Neural cell (in vitro differentiated cells): ENCODE results near the gene NDUFA9. TPM values are rescaled to one million over a fixed set of nuclear protein-coding genes. Genes with fewer than 3 reads are reported as not detected.

Experiments used
- H2AFZ ChIP-seq: fragments of 200-600, 300-800 bp; sonication (generic), shearing (Covaris generic); 2 replicates; pipeline ENCODE4 v1.6.0; 2014; ENCODE audit warnings: low read depth, mild to moderate bottlenecking, antibody characterized with exemption, low read length, moderate library complexity
- H3F3A ChIP-seq: fragments of 200-600 bp; shearing (Covaris generic); 2 replicates; pipeline ENCODE4 v1.6.1; 2016; ENCODE audit warnings: mild to moderate bottlenecking, moderate library complexity, mixed read lengths, antibody characterized with exemption, low read length; ENCODE audit not compliant: insufficient read depth, poor library complexity, severe bottlenecking
- H3K27ac ChIP-seq: fragments of 200-600, 300-800 bp; sonication (generic), shearing (Covaris generic); 2 replicates; pipeline ENCODE4 v1.5.1; 2014; ENCODE audit warnings: mild to moderate bottlenecking, low read length, moderate library complexity
- H3K27me3 ChIP-seq: fragments of 300-800, 200-600 bp; sonication (generic), shearing (Covaris generic); 2 replicates; pipeline ENCODE4 v1.6.0; 2014; ENCODE audit warnings: mild to moderate bottlenecking, low read depth, low read length, moderate library complexity; ENCODE audit not compliant: insufficient read depth
- H3K36me3 ChIP-seq: fragments of 300-800, 200-600 bp; sonication (generic), shearing (Covaris generic); 2 replicates; pipeline ENCODE4 v1.5.1; 2014; ENCODE audit warnings: mild to moderate bottlenecking, antibody characterized with exemption, low read length, moderate library complexity; ENCODE audit not compliant: insufficient read depth
- H3K4me2 ChIP-seq: fragments of 300-800, 200-600 bp; sonication (generic), shearing (Covaris generic); 2 replicates; pipeline ENCODE4 v1.6.0; 2014; ENCODE audit warnings: mild to moderate bottlenecking, low read length
- H3K4me3 ChIP-seq: fragments of 300-800, 200-600 bp; sonication (generic), shearing (Covaris generic); 2 replicates; pipeline ENCODE4 v1.5.1; 2014; ENCODE audit warnings: mild to moderate bottlenecking, low read length, moderate library complexity
- H3K79me2 ChIP-seq: fragments of 200-600 bp; shearing (Covaris generic); replicated peaks from 2 replicates; pipeline ENCODE4 v1.6.0; 2014; ENCODE audit warnings: mild to moderate bottlenecking, low read length, moderate library complexity; ENCODE audit not compliant: insufficient read depth
- H3K9ac ChIP-seq: fragments of 300-800, 200-600 bp; sonication (generic), shearing (Covaris generic); 2 replicates; pipeline ENCODE4 v1.6.1; 2016; ENCODE audit warnings: mild to moderate bottlenecking, low read length, mixed read lengths
- H3K9me2 ChIP-seq: fragments of 200-600 bp; shearing (Covaris generic); 2 replicates; pipeline ENCODE4 v1.6.1; 2016; ENCODE audit warnings: mild to moderate bottlenecking, low read length, mixed read lengths; ENCODE audit not compliant: insufficient read depth
- H3K9me3 ChIP-seq: fragments of 200-600, 300-800 bp; sonication (generic), shearing (Covaris generic); 2 replicates; pipeline ENCODE4 v1.6.1; 2016; ENCODE audit warnings: mild to moderate bottlenecking, mixed run types, low read length, moderate library complexity, mixed read lengths
- H4K20me1 ChIP-seq: fragments of 200-600 bp; shearing (Covaris generic); 2 replicates; pipeline ENCODE4 v1.6.1; 2016; ENCODE audit warnings: mild to moderate bottlenecking, mixed run types; ENCODE audit not compliant: insufficient read depth
- EP300 ChIP-seq: fragments of 450-650 bp; conservative IDR thresholded peaks from 2 replicates; pipeline ENCODE4 v1.6.1; 2014; ENCODE audit warnings: antibody characterized with exemption, mild to moderate bottlenecking, moderate library complexity; ENCODE audit not compliant: poor library complexity, severe bottlenecking
- EZH2 ChIP-seq: fragments of 200-600, 300-800 bp; shearing (Covaris generic), sonication (generic); IDR thresholded peaks from 2 replicates; pipeline ENCODE4 v1.6.1; 2014; ENCODE audit warnings: antibody characterized with exemption, low read length, borderline replicate concordance, mild to moderate bottlenecking; ENCODE audit not compliant: insufficient read depth, poor library complexity, severe bottlenecking
- MXI1 ChIP-seq: fragments of 450-650 bp; conservative IDR thresholded peaks from 2 replicates; pipeline ENCODE4 v1.6.1; 2014; ENCODE audit warnings: antibody characterized with exemption, mild to moderate bottlenecking; ENCODE audit not compliant: poor library complexity, severe bottlenecking
- POLR2AphosphoS5 ChIP-seq: IDR thresholded peaks from 2 replicates; pipeline ENCODE4 v1.6.1; 2012
- RAD21 ChIP-seq: fragments of 450-650 bp; conservative IDR thresholded peaks from 2 replicates; pipeline ENCODE4 v1.6.1; 2014; ENCODE audit warnings: antibody characterized with exemption, mild to moderate bottlenecking, moderate library complexity
- SMC3 ChIP-seq: fragments of 450-650 bp; conservative IDR thresholded peaks from 2 replicates; pipeline ENCODE4 v1.6.1; 2014; ENCODE audit warnings: antibody characterized with exemption, mild to moderate bottlenecking, moderate library complexity; ENCODE audit not compliant: poor library complexity
- TAF1 ChIP-seq: IDR thresholded peaks from 2 replicates; pipeline ENCODE4 v1.6.1; 2012; ENCODE audit warnings: low read depth
- polyA plus RNA-seq: library from polyadenylated mRNA; depleted of rRNA; stranded (reverse); fragments of >200 nt; gene quantifications from 2 replicates; pipeline ENCODE4 v1.2.3, GENCODE V29; 2014
- TF ChIP-seq, protein P1 (sequence below): fragments of 450-650 bp; IDR thresholded peaks from 2 replicates; pipeline ENCODE4 v1.5.1; 2014; ENCODE audit warnings: antibody characterized with exemption, mild to moderate bottlenecking, moderate library complexity; ENCODE audit not compliant: poor library complexity, severe bottlenecking
- TF ChIP-seq, protein P2 (sequence below): IDR thresholded peaks from 2 replicates; pipeline ENCODE4 v1.6.1; 2012; ENCODE audit warnings: borderline replicate concordance

NDUFA9 gene
- polyA plus RNA-seq, 1 donor from 2014 or later, result 73.3 TPM

- Histone ChIP-seq H3K9me3 (no peaks in the 10 kb centered on the region), H3F3A (no peaks in the 10 kb centered on the region), H3K27me3 (no peaks in the 10 kb centered on the region), H3K27ac (no peak overlapping the region), H3K9ac (no peak overlapping the region), H2AFZ (no peak overlapping the region), H3K36me3 (no peaks in the 10 kb centered on the region), H3K79me2 (no peaks in the 10 kb centered on the region), H3K4me2 (no peak overlapping the region), H4K20me1 (no peaks in the 10 kb centered on the region), H3K9me2 (no peaks in the 10 kb centered on the region), H3K4me3 (no peak overlapping the region)
- TF ChIP-seq, protein P1, sequence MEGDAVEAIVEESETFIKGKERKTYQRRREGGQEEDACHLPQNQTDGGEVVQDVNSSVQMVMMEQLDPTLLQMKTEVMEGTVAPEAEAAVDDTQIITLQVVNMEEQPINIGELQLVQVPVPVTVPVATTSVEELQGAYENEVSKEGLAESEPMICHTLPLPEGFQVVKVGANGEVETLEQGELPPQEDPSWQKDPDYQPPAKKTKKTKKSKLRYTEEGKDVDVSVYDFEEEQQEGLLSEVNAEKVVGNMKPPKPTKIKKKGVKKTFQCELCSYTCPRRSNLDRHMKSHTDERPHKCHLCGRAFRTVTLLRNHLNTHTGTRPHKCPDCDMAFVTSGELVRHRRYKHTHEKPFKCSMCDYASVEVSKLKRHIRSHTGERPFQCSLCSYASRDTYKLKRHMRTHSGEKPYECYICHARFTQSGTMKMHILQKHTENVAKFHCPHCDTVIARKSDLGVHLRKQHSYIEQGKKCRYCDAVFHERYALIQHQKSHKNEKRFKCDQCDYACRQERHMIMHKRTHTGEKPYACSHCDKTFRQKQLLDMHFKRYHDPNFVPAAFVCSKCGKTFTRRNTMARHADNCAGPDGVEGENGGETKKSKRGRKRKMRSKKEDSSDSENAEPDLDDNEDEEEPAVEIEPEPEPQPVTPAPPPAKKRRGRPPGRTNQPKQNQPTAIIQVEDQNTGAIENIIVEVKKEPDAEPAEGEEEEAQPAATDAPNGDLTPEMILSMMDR, result no peak
- TF ChIP-seq RAD21 (no peak), TAF1 (no peak), SMC3 (no peak)
Observed at GRCh38 chr12:4621511-4621910, 27.4 kb upstream of the NDUFA9 start.

GRCh38 chr12:4626543-4626942, 22.4 kb upstream of the NDUFA9 start:
- TF ChIP-seq EZH2, result no peak
- TF ChIP-seq SMC3, result no peak
- TF ChIP-seq, protein P2, sequence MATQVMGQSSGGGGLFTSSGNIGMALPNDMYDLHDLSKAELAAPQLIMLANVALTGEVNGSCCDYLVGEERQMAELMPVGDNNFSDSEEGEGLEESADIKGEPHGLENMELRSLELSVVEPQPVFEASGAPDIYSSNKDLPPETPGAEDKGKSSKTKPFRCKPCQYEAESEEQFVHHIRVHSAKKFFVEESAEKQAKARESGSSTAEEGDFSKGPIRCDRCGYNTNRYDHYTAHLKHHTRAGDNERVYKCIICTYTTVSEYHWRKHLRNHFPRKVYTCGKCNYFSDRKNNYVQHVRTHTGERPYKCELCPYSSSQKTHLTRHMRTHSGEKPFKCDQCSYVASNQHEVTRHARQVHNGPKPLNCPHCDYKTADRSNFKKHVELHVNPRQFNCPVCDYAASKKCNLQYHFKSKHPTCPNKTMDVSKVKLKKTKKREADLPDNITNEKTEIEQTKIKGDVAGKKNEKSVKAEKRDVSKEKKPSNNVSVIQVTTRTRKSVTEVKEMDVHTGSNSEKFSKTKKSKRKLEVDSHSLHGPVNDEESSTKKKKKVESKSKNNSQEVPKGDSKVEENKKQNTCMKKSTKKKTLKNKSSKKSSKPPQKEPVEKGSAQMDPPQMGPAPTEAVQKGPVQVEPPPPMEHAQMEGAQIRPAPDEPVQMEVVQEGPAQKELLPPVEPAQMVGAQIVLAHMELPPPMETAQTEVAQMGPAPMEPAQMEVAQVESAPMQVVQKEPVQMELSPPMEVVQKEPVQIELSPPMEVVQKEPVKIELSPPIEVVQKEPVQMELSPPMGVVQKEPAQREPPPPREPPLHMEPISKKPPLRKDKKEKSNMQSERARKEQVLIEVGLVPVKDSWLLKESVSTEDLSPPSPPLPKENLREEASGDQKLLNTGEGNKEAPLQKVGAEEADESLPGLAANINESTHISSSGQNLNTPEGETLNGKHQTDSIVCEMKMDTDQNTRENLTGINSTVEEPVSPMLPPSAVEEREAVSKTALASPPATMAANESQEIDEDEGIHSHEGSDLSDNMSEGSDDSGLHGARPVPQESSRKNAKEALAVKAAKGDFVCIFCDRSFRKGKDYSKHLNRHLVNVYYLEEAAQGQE, result no peak
- TF ChIP-seq EP300, result no peak
- TF ChIP-seq POLR2AphosphoS5, result no peak
- no peak for TF ChIP-seq TAF1
- Histone ChIP-seq H3K9me3 (no peaks in the 10 kb centered on the region), H3K9ac (no peak overlapping the region), H2AFZ (no peak overlapping the region), H4K20me1 (no peaks in the 10 kb centered on the region), H3K79me2 (no peaks in the 10 kb centered on the region), H3K27ac (no peak overlapping the region), H3K36me3 (no peaks in the 10 kb centered on the region), H3F3A (no peaks in the 10 kb centered on the region), H3K27me3 (no peaks in the 10 kb centered on the region), H3K9me2 (no peaks in the 10 kb centered on the region), H3K4me3 (no peak overlapping the region), H3K4me2 (no peak overlapping the region)

GRCh38 chr12:4628406-4628805, 20.5 kb upstream of the NDUFA9 start:
- no peaks in the 10 kb centered on the region for H3K27me3 ChIP-seq
- H3K9me3 ChIP-seq, result no peaks in the 10 kb centered on the region
- no peak overlapping the region for H3K9ac ChIP-seq
- H3F3A ChIP-seq, result no peaks in the 10 kb centered on the region
- TF ChIP-seq RAD21 (no peak), POLR2AphosphoS5 (no peak), EP300 (no peak), TAF1 (no peak), MXI1 (no peak), SMC3 (no peak), EZH2 (no peak)
- TF ChIP-seq, protein P1, result no peak
- TF ChIP-seq, protein P2, result no peak
- H3K79me2 ChIP-seq, result no peaks in the 10 kb centered on the region
- H4K20me1 ChIP-seq, result no peaks in the 10 kb centered on the region
- no peak overlapping the region for H3K4me2 ChIP-seq
- H3K9me2 ChIP-seq, result no peaks in the 10 kb centered on the region
- H3K27ac ChIP-seq, result no peak overlapping the region
- no peaks in the 10 kb centered on the region for H3K36me3 ChIP-seq
- no peak overlapping the region for H3K4me3 ChIP-seq
- no peak overlapping the region for H2AFZ ChIP-seq
